ENCODE results near the gene PIP5K1B.

Gene PIP5K1B

GRCh38 chr9:68897577-68898145 is 192.6 kb downstream of the PIP5K1B start:
- TF ChIP-seq REST (IDR thresholded peaks at IDR 0.05; ENCODE audit: insufficient read depth in 1 of 2, low read depth in 2 of 2, low read length in 2 of 2) (no peak), SIN3A (IDR thresholded peaks at IDR 0.05; ENCODE audit: borderline replicate concordance, insufficient read depth, low read length) (no peak), TAF1 (IDR thresholded peaks at IDR 0.05; ENCODE audit: borderline replicate concordance, insufficient read depth, low read length) (no peak), POLR2AphosphoS5 (IDR thresholded peaks at IDR 0.05; ENCODE audit: low read depth, low read length) (no peak), FOXP2 (optimal IDR thresholded peaks at IDR 0.05; ENCODE audit: borderline replicate concordance, extremely low read depth, extremely low read length, insufficient read depth) (no peak)

- no peak for TF ChIP-seq SIN3A (IDR thresholded peaks at IDR 0.05; ENCODE audit: borderline replicate concordance, insufficient read depth, low read length)
- TF ChIP-seq REST (IDR thresholded peaks at IDR 0.05; ENCODE audit: insufficient read depth in 1 of 2, low read depth in 2 of 2, low read length in 2 of 2) = no peak
- TF ChIP-seq FOXP2 (optimal IDR thresholded peaks at IDR 0.05; ENCODE audit: borderline replicate concordance, extremely low read depth, extremely low read length, insufficient read depth) = no peak
- TF ChIP-seq TAF1 (IDR thresholded peaks at IDR 0.05; ENCODE audit: borderline replicate concordance, insufficient read depth, low read length) = no peak
- TF ChIP-seq POLR2AphosphoS5 (IDR thresholded peaks at IDR 0.05; ENCODE audit: low read depth, low read length) = no peak
Measured at GRCh38 chr9:68898781-68899439, 193.9 kb downstream of the PIP5K1B start.

DNA sequence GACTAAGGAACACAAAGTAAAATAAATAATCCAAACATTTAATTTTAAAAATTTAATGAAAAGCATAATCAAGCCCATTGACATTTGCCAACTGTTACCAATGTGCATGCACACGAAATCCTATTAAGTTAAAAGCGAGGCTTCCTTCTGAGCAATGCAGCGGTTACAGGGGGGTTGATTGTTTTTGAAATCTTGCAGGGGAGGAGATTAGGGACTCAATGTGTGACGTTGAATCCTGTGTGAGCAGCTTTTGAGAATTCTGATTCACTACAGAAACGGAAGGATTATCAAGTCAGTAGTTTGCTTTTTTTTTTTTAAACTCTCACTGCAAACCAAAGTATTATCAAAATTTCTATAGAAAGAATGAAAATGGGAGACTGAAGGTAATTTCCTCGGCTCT is 199.4 kb downstream of the PIP5K1B start:
- no peak for TF ChIP-seq SIN3A (IDR thresholded peaks at IDR 0.05; ENCODE audit: borderline replicate concordance, insufficient read depth, low read length)
- TF ChIP-seq TAF1 (IDR thresholded peaks at IDR 0.05; ENCODE audit: borderline replicate concordance, insufficient read depth, low read length) = no peak
- no peak for TF ChIP-seq REST (IDR thresholded peaks at IDR 0.05; ENCODE audit: insufficient read depth in 1 of 2, low read depth in 2 of 2, low read length in 2 of 2)
- no peak for TF ChIP-seq POLR2AphosphoS5 (IDR thresholded peaks at IDR 0.05; ENCODE audit: low read depth, low read length)
- TF ChIP-seq FOXP2 (optimal IDR thresholded peaks at IDR 0.05; ENCODE audit: borderline replicate concordance, extremely low read depth, extremely low read length, insufficient read depth) = no peak

DNA sequence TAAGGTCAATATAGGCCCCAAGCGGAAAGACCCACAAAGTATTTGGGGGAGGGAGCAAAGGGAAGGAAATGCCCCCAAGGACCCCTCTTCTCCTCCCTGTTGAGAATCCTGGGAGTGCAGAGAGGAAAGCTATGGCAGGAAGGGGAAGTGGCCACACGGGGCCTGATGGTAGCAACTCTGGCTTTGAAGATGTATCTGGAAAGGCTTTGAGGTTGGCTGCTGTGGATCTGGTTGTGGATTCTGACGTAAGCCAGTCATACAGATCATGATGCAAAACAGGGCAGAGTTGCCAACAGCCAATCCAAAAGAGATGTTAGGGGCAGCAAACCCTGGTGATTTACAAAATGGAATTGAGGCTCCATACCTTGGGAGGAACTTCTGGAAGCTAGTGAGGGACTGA is 200.1 kb downstream of the PIP5K1B start:
- TF ChIP-seq POLR2AphosphoS5 (IDR thresholded peaks at IDR 0.05; ENCODE audit: low read depth, low read length) (no peak), SIN3A (IDR thresholded peaks at IDR 0.05; ENCODE audit: borderline replicate concordance, insufficient read depth, low read length) (no peak), REST (IDR thresholded peaks at IDR 0.05; ENCODE audit: insufficient read depth in 1 of 2, low read depth in 2 of 2, low read length in 2 of 2) (no peak), FOXP2 (optimal IDR thresholded peaks at IDR 0.05; ENCODE audit: borderline replicate concordance, extremely low read depth, extremely low read length, insufficient read depth) (no peak), TAF1 (IDR thresholded peaks at IDR 0.05; ENCODE audit: borderline replicate concordance, insufficient read depth, low read length) (no peak)

Data from PFSK-1 (cell line).